PC-3 (cell line): Measurements from ENCODE around the gene CLINT1.
A peak's percentile ranks its signal among the peaks of the same experiment; 100 is the strongest.

Experiments
- CTCF ChIP-seq: fragments of 300-600 bp; sonication (generic); conservative IDR thresholded peaks from 2 replicates; pipeline ENCODE4 v1.5.1; 2017; ENCODE audit warnings: antibody characterized with exemption, low read depth, mild to moderate bottlenecking, low read length
- EZH2 ChIP-seq: fragments of 300-600 bp; sonication (generic); IDR thresholded peaks from one replicate; pipeline ENCODE4 v1.6.1; 2017; ENCODE audit warnings: antibody characterized with exemption, mild to moderate bottlenecking, low read length; ENCODE audit not compliant: unreplicated experiment
- EZH2phosphoT487 ChIP-seq: fragments of 300-600 bp; sonication (generic); IDR thresholded peaks from 2 replicates; pipeline ENCODE4 v1.6.1; 2018; ENCODE audit warnings: mild to moderate bottlenecking, antibody characterized with exemption, low read length, borderline replicate concordance

GRCh38 chr5:157740229-157740610 lies 118.7 kb downstream of the CLINT1 start:
- peak; percentile 94 for TF ChIP-seq CTCF
- TF ChIP-seq EZH2 = no peak
- TF ChIP-seq EZH2phosphoT487 = no peak
